HG03064 (cell line): ENCODE measurements around the gene RNF186.
"Not testable (repeated sequence)": the region's sequence is repeated elsewhere in the genome, so short reads cannot be mapped to it uniquely, and the experiment has no call there.

Experiments used
- ATAC-seq: cut with Tn5 transposase; IDR thresholded peaks from one replicate; pipeline ENCODE4 v1.9.1; 2021; ENCODE audit warnings: low read depth; ENCODE audit not compliant: unreplicated experiment

RNF186 gene

GRCh38 chr1:19825298-19825697 is 10.2 kb upstream of the RNF186 start:
- ATAC-seq: no peak

- no peak for ATAC-seq
Observed at GRCh38 chr1:19824541-19824940, 9.5 kb upstream of the RNF186 start.

- no peak for ATAC-seq
Observed at GRCh38 chr1:19824036-19824435, 9.0 kb upstream of the RNF186 start.

GRCh38 chr1:19819701-19820100 is 4.6 kb upstream of the RNF186 start:
- no peak for ATAC-seq

- ATAC-seq: no peak
Observed at GRCh38 chr1:19818324-19818723, 3.2 kb upstream of the RNF186 start.

- no peak for ATAC-seq
Observed at GRCh38 chr1:19817160-19817559, 2.1 kb upstream of the RNF186 start.

- ATAC-seq: not testable (repeated sequence)
Observed at GRCh38 chr1:19816737-19817086, 1.6 kb upstream of the RNF186 start.

GRCh38 chr1:19815801-19816736 is 986 bp upstream of the RNF186 start:
- ATAC-seq: no peak

GRCh38 chr1:19814244-19814661 is 830 bp downstream of the RNF186 start:
- no peak for ATAC-seq

GRCh38 chr1:19813643-19813960 is 1.5 kb downstream of the RNF186 start:
- ATAC-seq: no peak

- no peak for ATAC-seq
Observed at GRCh38 chr1:19812875-19813642, 2.0 kb downstream of the RNF186 start.

- ATAC-seq: no peak
Observed at GRCh38 chr1:19811206-19811851, 3.8 kb downstream of the RNF186 start.

GRCh38 chr1:19809044-19809750 is 5.9 kb downstream of the RNF186 start:
- no peak for ATAC-seq

GRCh38 chr1:19808351-19808750 is 6.7 kb downstream of the RNF186 start:
- no peak for ATAC-seq

- ATAC-seq: no peak
Observed at GRCh38 chr1:19804831-19805251, 10.2 kb downstream of the RNF186 start.

GRCh38 chr1:19802269-19802668 is 12.8 kb downstream of the RNF186 start:
- ATAC-seq: no peak

GRCh38 chr1:19800076-19800804 is 14.8 kb downstream of the RNF186 start:
- no peak for ATAC-seq

- ATAC-seq: no peak
Observed at GRCh38 chr1:19799230-19800075, 15.6 kb downstream of the RNF186 start, which contains the start of gene TMCO4. Gene TMCO4 (minus strand): TSS chr1:19799916. CDS start chr1:19780758, 19,158 bp downstream.
